ENCODE measurements around the gene NT5C3A.
"Not testable (repeated sequence)": the region's sequence is repeated elsewhere in the genome, so short reads cannot be mapped to it uniquely, and the experiment has no call there.

DNA sequence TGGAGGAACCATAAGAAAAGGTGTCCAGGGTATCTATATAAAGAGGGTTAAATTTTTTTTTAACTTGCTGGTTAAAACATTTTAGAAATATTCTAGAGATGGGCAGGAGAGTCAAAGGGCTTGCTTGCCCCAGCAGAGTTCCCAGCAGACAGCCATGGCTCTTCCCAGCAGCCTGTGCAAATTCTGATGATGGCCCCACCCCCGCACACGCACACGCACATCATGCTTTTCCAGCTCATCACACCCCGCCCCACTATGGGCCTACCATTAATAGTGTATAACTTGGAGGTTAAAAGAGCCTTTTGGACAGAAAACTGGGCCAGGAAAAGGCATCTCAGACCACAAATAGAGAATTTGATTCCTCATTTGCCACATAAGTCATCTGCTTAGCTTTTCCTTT, 56.9 kb downstream of the NT5C3A start:
- not testable (repeated sequence) for TF ChIP-seq EZH2 (IDR thresholded peaks at IDR 0.05; ENCODE audit: insufficient read depth, poor library complexity, severe bottlenecking); EZH2phosphoT487 (IDR thresholded peaks at IDR 0.05; ENCODE audit: insufficient read depth, low read depth)
